ENCODE data around the gene KRTAP2-3. TPM values are rescaled to one million over a fixed set of nuclear protein-coding genes. Genes with fewer than 3 reads are reported as not detected.
"Not testable (repeated sequence)": the region's sequence is repeated elsewhere in the genome, so short reads cannot be mapped to it uniquely, and the experiment has no call there.

Gene KRTAP2-3
- total and polyA plus RNA-seq, 4 donors: not detected

DNA sequence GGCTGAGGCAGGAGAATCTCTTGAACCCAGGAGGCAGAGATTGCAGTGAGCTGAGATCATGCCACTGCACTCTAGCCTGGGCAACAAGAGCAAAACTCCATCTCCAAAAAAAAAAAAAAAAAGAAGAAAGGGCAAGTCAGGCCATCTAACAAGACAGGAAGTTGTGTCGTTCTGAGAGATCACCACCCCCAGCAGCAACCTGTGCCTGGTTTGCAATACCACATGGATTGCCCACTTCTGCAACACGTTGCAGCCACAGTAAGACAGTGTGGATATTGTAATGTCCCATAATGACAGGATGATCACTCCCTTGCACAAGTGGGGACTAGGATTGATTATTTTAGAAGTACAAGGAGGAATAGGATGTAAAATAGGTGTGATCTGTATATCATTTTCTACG is 9.1 kb upstream of the KRTAP2-3 start:
- Histone ChIP-seq H3K4me1 (ENCODE audit: control insufficient read depth, insufficient read depth, low read length) (no peaks in the 10 kb centered on the region), H3K4me3 (ENCODE audit: low read depth, low read length) (no peak overlapping the region), H3K9me3 (ENCODE audit: control insufficient read depth, insufficient read depth, low read length) (no peaks in the 10 kb centered on the region), H3K27me3 (ENCODE audit: control insufficient read depth, insufficient read depth, low read length) (no peaks in the 10 kb centered on the region), H3K36me3 (ENCODE audit: control insufficient read depth, insufficient read depth, low read length) (no peaks in the 10 kb centered on the region), H3K27ac (ENCODE audit: low read depth, low read length) (no peak overlapping the region)
- WGBS (ENCODE audit: insufficient coverage): 95% methylated on average over 2 of the region's 3 CpGs
- no peak for DNase-seq (ENCODE audit: low read depth in 4 of 6, low spot score in 6 of 6)

DNA sequence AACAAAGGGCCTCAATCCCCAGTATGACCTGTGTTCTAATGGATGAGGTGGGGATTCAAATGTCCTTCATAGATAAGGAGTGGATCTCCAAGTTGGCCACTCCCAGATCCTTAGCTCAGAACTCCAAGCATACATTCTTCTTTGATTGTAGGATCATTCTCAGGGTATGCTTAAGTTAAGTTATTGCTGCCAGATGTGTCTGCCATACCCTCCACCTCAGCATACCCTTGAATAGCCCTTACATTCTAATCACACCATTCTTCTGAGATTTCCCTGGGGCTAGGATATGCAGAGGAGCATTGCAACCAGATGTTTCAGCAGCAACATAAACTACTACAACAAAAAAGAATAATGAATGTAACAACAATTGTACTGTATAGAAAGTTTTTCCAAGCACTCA is 7.4 kb upstream of the KRTAP2-3 start:
- Histone ChIP-seq H3K4me1 (ENCODE audit: control insufficient read depth, insufficient read depth, low read length) (no peaks in the 10 kb centered on the region), H3K27ac (ENCODE audit: low read depth, low read length) (no peak overlapping the region), H3K36me3 (ENCODE audit: control insufficient read depth, insufficient read depth, low read length) (no peaks in the 10 kb centered on the region), H3K4me3 (ENCODE audit: low read depth, low read length) (no peak overlapping the region), H3K27me3 (ENCODE audit: control insufficient read depth, insufficient read depth, low read length) (no peaks in the 10 kb centered on the region), H3K9me3 (ENCODE audit: control insufficient read depth, insufficient read depth, low read length) (no peaks in the 10 kb centered on the region)
- DNase-seq (ENCODE audit: low read depth in 4 of 6, low spot score in 6 of 6): no peak

DNA sequence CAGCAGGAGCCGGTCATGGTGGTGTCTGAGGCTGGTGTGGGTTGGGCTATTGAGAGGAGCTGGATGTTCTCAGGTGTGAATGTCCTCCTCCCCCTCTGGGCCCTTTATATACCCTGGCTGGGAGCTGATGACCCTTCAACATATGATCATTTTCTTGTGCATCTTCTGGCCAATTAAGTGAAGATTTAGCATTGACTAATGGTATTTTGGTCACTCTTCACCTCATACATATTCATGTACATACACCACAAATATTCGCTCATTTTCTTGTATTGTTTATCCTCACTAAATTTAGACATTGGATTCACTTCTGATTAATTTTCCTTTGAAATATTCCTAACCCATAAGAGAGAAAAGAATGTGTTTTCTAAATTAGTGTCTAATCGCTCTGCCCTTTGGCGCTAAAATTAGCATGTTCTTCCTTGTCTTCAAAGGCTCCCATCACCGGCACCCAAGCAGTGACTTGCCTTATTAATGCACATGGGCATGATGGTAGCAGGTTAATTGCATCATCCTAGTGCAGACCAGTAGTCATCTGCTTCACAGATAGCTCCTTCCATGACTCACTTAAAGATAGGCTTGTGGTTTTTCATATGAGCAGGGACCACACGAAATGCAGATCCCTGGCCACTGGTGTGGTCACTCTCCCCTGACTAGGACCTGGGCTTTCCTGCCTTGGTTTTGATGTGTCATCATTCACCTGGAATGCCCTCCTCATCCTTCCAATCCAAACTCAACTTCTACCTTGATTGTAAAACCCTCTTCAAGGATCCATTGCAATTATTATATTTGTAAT is 6.1 kb upstream of the KRTAP2-3 start, which contains the start of gene KRTAP2-4:
Gene KRTAP2-4 (minus strand): TSS at position 51 of the 796 bp plus-strand sequence. CDS start 34 bp downstream, at position 17.
- WGBS (ENCODE audit: insufficient coverage): 83% methylated on average over 1 of the region's 6 CpGs
- no peaks in the 10 kb centered on the region for H3K4me1 ChIP-seq (ENCODE audit: control insufficient read depth, insufficient read depth, low read length)
- no peaks in the 10 kb centered on the region for H3K27me3 ChIP-seq (ENCODE audit: control insufficient read depth, insufficient read depth, low read length)
- no peak within 1 kb of the TSS for H3K4me3 ChIP-seq (ENCODE audit: low read depth, low read length)
- H3K36me3 ChIP-seq (ENCODE audit: control insufficient read depth, insufficient read depth, low read length): no peaks in the 10 kb centered on the region
- DNase-seq (ENCODE audit: low read depth in 4 of 6, low spot score in 6 of 6): no peak
- no peaks in the 10 kb centered on the region for H3K9me3 ChIP-seq (ENCODE audit: control insufficient read depth, insufficient read depth, low read length)
- H3K27ac ChIP-seq (ENCODE audit: low read depth, low read length): no peak within 1 kb of the TSS

DNA sequence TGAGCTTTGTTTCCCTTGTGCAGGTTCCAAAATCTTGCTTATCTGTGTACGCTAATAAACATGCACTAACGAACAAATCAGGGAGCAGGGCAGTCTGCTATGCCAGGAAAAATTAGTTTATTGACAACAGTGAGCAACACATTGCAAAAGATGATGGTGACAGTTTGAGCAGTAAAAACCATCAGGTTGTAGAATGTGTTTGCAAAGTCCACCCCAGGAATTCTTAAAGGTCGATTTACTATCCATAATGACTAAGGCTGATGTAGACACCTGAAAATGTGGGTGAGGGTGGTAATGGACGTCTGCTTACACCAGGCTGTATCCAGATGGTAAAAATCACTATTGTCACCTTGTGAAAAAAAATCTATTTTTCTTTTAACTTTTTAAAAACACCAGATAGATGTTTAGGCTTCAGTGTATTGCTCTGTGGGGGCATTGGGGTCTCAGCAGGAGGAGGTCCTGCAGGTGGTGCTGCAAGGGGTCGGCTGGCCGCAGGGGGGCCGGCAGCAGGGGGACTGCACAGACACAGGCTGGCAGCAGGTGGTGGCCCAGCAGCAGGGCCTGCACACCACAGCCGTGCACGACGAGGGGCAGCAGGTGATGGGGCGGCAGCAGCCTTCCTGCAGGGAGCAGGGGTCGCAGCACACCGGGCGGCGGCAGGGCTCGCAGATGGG is 5.2 kb upstream of the KRTAP2-3 start:
- not testable (repeated sequence) for H3K27me3 ChIP-seq (ENCODE audit: control insufficient read depth, insufficient read depth, low read length); DNase-seq (ENCODE audit: low read depth in 4 of 6, low spot score in 6 of 6); H3K36me3 ChIP-seq (ENCODE audit: control insufficient read depth, insufficient read depth, low read length); H3K9me3 ChIP-seq (ENCODE audit: control insufficient read depth, insufficient read depth, low read length); H3K4me3 ChIP-seq (ENCODE audit: low read depth, low read length); H3K27ac ChIP-seq (ENCODE audit: low read depth, low read length); H3K4me1 ChIP-seq (ENCODE audit: control insufficient read depth, insufficient read depth, low read length)
- 94% methylated on average over 2 of the region's 16 CpGs for WGBS (ENCODE audit: insufficient coverage)

DNA sequence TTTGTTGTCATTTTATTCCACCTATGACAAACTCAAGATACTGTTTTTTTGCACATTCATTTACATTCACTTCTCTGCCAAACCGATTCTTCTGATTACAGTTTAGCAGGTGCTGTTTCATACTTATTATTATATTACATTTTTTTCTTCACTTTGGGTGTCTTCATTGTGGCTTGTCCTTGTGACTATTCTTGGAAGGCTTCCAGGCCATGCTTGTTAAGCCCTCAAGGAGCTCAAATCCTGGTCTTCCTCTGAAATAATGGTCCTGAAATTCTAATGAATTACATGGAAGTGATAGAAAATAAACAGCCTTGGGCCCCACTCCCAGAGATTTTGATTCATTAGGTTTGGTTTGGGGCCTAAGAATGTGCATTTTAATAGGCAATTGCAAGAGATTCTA is 4.4 kb upstream of the KRTAP2-3 start:
- no peaks in the 10 kb centered on the region for H3K36me3 ChIP-seq (ENCODE audit: control insufficient read depth, insufficient read depth, low read length)
- no peak overlapping the region for H3K27ac ChIP-seq (ENCODE audit: low read depth, low read length)
- DNase-seq (ENCODE audit: low read depth in 4 of 6, low spot score in 6 of 6): no peak
- H3K27me3 ChIP-seq (ENCODE audit: control insufficient read depth, insufficient read depth, low read length): no peaks in the 10 kb centered on the region
- WGBS (ENCODE audit: insufficient coverage): no CpG with 5 or more reads among the region's 1 CpG
- H3K4me1 ChIP-seq (ENCODE audit: control insufficient read depth, insufficient read depth, low read length): no peaks in the 10 kb centered on the region
- H3K9me3 ChIP-seq (ENCODE audit: control insufficient read depth, insufficient read depth, low read length): no peaks in the 10 kb centered on the region
- no peak overlapping the region for H3K4me3 ChIP-seq (ENCODE audit: low read depth, low read length)

DNA sequence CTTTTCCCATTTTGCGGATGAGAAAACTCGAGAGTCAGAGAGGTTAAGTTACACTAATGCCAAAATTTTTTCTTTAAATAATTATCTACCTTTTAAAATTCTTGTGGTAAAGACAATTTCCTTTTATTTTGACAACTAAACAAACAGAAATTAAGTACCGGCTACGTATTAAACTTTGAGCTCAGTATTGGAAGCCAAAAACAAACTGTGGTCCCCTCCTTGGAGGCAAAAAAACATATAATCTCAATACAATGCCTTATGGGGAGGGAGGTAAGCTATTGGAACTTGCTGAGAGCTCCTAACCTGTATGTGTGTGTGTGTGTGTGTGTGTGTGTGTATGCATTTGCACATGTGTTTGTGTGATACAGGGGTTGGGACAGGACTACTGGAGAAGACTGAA is 3.5 kb upstream of the KRTAP2-3 start:
- Histone ChIP-seq H3K9me3 (ENCODE audit: control insufficient read depth, insufficient read depth, low read length) (no peaks in the 10 kb centered on the region), H3K4me1 (ENCODE audit: control insufficient read depth, insufficient read depth, low read length) (no peaks in the 10 kb centered on the region), H3K4me3 (ENCODE audit: low read depth, low read length) (no peak overlapping the region), H3K36me3 (ENCODE audit: control insufficient read depth, insufficient read depth, low read length) (no peaks in the 10 kb centered on the region), H3K27ac (ENCODE audit: low read depth, low read length) (no peak overlapping the region), H3K27me3 (ENCODE audit: control insufficient read depth, insufficient read depth, low read length) (no peaks in the 10 kb centered on the region)
- WGBS (ENCODE audit: insufficient coverage): no CpG with 5 or more reads among the region's 4 CpGs
- DNase-seq (ENCODE audit: low read depth in 4 of 6, low spot score in 6 of 6): no peak

DNA sequence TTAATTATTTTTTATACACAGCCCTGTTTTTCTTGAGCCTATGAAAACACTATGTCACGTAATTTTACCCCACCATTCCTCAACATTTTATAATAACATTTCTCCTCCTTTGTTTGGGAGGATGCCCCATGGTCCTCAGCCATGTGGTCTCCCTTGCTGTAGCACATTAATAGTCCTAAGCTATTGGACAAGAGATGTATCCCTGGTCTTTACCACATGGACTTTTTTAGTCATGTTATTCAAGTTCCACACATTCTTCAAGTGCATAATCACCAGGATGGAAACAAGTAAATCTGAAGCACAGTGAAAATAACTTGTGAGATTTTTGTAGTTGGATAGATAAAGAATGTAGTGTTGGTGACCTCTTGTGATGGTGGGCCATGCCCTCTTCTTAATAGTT is 2.0 kb upstream of the KRTAP2-3 start:
- no peaks in the 10 kb centered on the region for H3K27me3 ChIP-seq (ENCODE audit: control insufficient read depth, insufficient read depth, low read length)
- no peak overlapping the region for H3K4me3 ChIP-seq (ENCODE audit: low read depth, low read length)
- H3K9me3 ChIP-seq (ENCODE audit: control insufficient read depth, insufficient read depth, low read length): no peaks in the 10 kb centered on the region
- no peaks in the 10 kb centered on the region for H3K36me3 ChIP-seq (ENCODE audit: control insufficient read depth, insufficient read depth, low read length)
- H3K4me1 ChIP-seq (ENCODE audit: control insufficient read depth, insufficient read depth, low read length): no peaks in the 10 kb centered on the region
- no peak for DNase-seq (ENCODE audit: low read depth in 4 of 6, low spot score in 6 of 6)
- no peak overlapping the region for H3K27ac ChIP-seq (ENCODE audit: low read depth, low read length)
- 60% methylated on average over 1 of the region's 1 CpG for WGBS (ENCODE audit: insufficient coverage)

DNA sequence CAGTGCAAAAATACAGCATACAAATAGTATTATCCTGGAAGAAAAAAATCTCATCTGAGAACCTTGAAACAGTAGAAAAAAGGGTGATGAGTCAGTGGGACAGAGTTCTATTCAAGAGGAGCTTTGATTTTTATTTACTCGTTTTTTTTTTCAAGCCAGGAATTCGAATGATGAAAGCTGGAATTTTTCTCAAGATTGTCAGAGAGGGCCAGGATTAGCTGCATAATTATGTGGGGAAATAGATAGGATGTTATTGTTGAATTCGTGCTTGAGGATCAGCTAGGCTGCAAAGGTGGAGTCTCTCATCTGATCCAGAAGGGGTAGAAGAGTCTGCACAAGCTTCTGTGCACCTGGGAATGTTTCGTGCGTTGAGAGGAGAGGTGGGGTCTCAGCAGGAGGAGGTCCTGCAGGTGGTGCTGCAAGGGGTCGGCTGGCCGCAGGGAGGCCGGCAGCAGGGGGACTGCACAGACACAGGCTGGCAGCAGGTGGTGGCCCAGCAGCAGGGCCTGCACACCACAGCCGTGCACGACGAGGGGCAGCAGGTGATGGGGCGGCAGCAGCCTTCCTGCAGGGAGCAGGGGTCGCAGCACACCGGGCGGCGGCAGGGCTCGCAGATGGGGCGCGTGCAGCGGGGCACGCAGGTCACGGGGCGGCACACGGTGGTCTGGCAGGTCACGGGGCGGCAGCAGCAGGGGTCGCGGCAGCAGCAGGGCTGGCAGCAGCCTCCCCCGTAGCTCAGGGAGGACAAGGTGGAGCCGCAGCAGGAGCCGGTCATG is 450 bp downstream of the KRTAP2-3 start:
- 42% methylated on average over 6 of the region's 31 CpGs for WGBS (ENCODE audit: insufficient coverage)
- not testable (repeated sequence) for H3K9me3 ChIP-seq (ENCODE audit: control insufficient read depth, insufficient read depth, low read length); H3K27me3 ChIP-seq (ENCODE audit: control insufficient read depth, insufficient read depth, low read length); H3K36me3 ChIP-seq (ENCODE audit: control insufficient read depth, insufficient read depth, low read length); H3K27ac ChIP-seq (ENCODE audit: low read depth, low read length); H3K4me1 ChIP-seq (ENCODE audit: control insufficient read depth, insufficient read depth, low read length); DNase-seq (ENCODE audit: low read depth in 4 of 6, low spot score in 6 of 6); H3K4me3 ChIP-seq (ENCODE audit: low read depth, low read length)

DNA sequence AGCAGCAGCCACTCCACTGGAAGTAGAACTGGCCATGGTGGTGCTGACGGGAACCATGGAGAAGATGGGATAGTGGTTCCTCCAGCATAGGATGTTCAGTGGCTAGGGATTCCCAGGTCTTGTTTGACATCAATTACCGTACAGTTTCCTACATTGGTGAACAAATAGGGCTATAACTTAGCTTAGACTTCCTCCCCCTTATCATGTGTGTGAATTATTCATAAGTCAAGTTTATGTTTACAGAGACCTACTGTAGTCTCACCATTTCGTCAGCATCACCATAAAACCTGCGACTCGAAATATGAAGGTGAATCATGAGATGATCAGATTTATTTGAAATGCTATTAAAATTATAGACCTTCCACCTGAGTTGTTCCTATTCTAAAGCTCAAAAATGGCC is 1.2 kb downstream of the KRTAP2-3 start:
- H3K27me3 ChIP-seq (ENCODE audit: control insufficient read depth, insufficient read depth, low read length): no peaks in the 10 kb centered on the region
- DNase-seq (ENCODE audit: low read depth in 4 of 6, low spot score in 6 of 6): no peak
- no peak overlapping the region for H3K4me3 ChIP-seq (ENCODE audit: low read depth, low read length)
- no CpG with 5 or more reads among the region's 5 CpGs for WGBS (ENCODE audit: insufficient coverage)
- H3K36me3 ChIP-seq (ENCODE audit: control insufficient read depth, insufficient read depth, low read length): no peaks in the 10 kb centered on the region
- H3K27ac ChIP-seq (ENCODE audit: low read depth, low read length): no peak overlapping the region
- no peaks in the 10 kb centered on the region for H3K9me3 ChIP-seq (ENCODE audit: control insufficient read depth, insufficient read depth, low read length)
- H3K4me1 ChIP-seq (ENCODE audit: control insufficient read depth, insufficient read depth, low read length): no peaks in the 10 kb centered on the region
